ENCODE data around the gene VSIR.

The VSIR gene

DNA sequence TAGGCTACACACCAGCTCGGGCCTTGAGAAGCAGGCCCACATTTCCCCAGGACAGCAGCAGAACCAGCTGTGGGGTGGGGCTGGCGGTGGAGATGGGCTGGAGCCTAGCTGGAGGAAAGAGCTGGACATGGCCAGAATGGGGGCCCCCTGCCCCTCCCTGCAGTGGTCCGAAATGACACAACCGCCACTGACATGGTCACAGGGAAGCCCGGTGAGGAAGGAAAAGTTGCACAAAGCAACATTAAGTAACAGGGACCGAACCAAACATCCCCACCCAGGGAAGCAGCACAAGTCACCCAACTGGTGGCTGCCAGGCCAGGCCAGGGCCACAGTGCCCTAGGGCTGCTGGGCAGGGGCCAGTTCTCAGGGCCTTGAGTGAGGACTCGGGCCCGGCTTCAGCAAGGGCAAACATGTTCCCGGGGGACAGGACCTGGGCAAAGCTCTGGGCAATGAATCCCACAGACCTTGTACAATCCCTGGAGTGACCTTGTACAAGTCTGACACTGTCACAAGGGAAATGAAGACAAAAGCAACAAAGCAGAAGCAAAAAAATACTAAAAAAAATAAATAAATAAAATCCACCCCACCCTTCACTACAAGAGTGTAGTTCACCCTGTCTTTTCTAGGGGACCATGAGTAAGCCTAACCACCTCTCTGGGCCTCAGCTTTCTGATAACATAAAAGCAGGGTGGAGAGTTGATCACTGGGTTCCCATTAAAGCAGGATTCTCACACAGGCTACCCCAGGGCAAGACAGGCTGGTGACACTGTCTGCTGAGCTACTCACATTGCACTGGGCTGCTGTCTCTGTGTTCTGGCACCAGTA is 44.7 kb upstream of the VSIR start:
- no peak overlapping the region for H3K4me3 ChIP-seq (ENCODE audit: low read length)
- TF ChIP-seq, protein P1, sequence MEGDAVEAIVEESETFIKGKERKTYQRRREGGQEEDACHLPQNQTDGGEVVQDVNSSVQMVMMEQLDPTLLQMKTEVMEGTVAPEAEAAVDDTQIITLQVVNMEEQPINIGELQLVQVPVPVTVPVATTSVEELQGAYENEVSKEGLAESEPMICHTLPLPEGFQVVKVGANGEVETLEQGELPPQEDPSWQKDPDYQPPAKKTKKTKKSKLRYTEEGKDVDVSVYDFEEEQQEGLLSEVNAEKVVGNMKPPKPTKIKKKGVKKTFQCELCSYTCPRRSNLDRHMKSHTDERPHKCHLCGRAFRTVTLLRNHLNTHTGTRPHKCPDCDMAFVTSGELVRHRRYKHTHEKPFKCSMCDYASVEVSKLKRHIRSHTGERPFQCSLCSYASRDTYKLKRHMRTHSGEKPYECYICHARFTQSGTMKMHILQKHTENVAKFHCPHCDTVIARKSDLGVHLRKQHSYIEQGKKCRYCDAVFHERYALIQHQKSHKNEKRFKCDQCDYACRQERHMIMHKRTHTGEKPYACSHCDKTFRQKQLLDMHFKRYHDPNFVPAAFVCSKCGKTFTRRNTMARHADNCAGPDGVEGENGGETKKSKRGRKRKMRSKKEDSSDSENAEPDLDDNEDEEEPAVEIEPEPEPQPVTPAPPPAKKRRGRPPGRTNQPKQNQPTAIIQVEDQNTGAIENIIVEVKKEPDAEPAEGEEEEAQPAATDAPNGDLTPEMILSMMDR (IDR thresholded peaks at IDR 0.05; ENCODE audit: insufficient read depth, low read depth, low read length, missing control alignments) = no peak
- DNase-seq (ENCODE audit: low read depth) = no peak

GRCh38 chr10:71816936-71817618 is 43.8 kb upstream of the VSIR start:
- no peak for DNase-seq (ENCODE audit: low read depth)
- TF ChIP-seq, protein P1 (IDR thresholded peaks at IDR 0.05; ENCODE audit: insufficient read depth, low read depth, low read length, missing control alignments) = no peak
- no peak overlapping the region for H3K4me3 ChIP-seq (ENCODE audit: low read length)

DNA sequence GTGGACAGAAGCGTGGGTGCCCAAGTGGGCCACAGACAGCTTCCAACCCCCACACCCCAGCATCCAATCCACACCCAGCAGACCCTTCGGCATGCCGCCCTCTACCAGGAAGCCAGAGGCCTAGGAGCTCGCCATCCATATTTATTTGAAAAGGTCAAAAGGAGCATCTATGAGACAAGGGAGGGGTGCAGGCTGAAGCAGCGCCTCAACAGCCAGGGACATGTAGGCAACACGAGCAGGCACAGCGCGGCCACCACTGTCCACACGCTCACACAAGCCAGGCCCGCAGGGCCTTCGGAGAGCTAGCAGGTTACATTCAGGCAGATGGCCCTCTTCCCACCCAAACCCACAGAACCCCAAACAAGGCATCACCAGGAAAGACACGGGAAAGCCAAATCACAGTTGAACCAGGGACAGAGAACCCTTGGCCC is 43.1 kb upstream of the VSIR start:
- TF ChIP-seq, protein P1 (IDR thresholded peaks at IDR 0.05; ENCODE audit: insufficient read depth, low read depth, low read length, missing control alignments) = no peak
- no peak for DNase-seq (ENCODE audit: low read depth)
- H3K4me3 ChIP-seq (ENCODE audit: low read length) = no peak overlapping the region

GRCh38 chr10:71815515-71816130 is 42.3 kb upstream of the VSIR start:
- DNase-seq (ENCODE audit: low read depth) = no peak
- TF ChIP-seq, protein P1 (IDR thresholded peaks at IDR 0.05; ENCODE audit: insufficient read depth, low read depth, low read length, missing control alignments) = no peak
- no peak overlapping the region for H3K4me3 ChIP-seq (ENCODE audit: low read length)

GRCh38 chr10:71814922-71815411 is 41.6 kb upstream of the VSIR start:
- no peak overlapping the region for H3K4me3 ChIP-seq (ENCODE audit: low read length)
- no peak for DNase-seq (ENCODE audit: low read depth)
- TF ChIP-seq, protein P1 (IDR thresholded peaks at IDR 0.05; ENCODE audit: insufficient read depth, low read depth, low read length, missing control alignments) = no peak

GRCh38 chr10:71812913-71813590 is 39.7 kb upstream of the VSIR start:
- DNase-seq (ENCODE audit: low read depth) = no peak
- TF ChIP-seq, protein P1 (IDR thresholded peaks at IDR 0.05; ENCODE audit: insufficient read depth, low read depth, low read length, missing control alignments) = no peak
- H3K4me3 ChIP-seq (ENCODE audit: low read length) = no peak overlapping the region
